H1 (cell line): ENCODE measurements around the gene HLA-E. TPM values are rescaled to one million over a fixed set of nuclear protein-coding genes. Genes with fewer than 3 reads are reported as not detected.

Source experiments
- CBX8 ChIP-seq: fragments of 300-800, 300-1000 bp; sonication (generic); IDR thresholded peaks from 2 replicates; pipeline ENCODE4 v1.7.1; 2016; ENCODE audit warnings: low read depth, low read length, borderline replicate concordance
- CHD7 ChIP-seq: fragments of 300-600 bp; sonication (generic); IDR thresholded peaks from 2 replicates; pipeline ENCODE4 v1.7.1; 2012; ENCODE audit warnings: low read length, moderate library complexity, mild to moderate bottlenecking, inconsistent platforms; ENCODE audit not compliant: insufficient replicate concordance
- CREB1 ChIP-seq: IDR thresholded peaks from 2 replicates; pipeline ENCODE4 v1.6.1; 2012; ENCODE audit warnings: inconsistent platforms
- E2F6 ChIP-seq: IDR thresholded peaks from 2 replicates; pipeline ENCODE4 v1.6.1; 2012; ENCODE audit warnings: inconsistent platforms
- GABPA ChIP-seq: IDR thresholded peaks from 2 replicates; pipeline ENCODE4 v1.6.1; 2011; ENCODE audit warnings: mild to moderate bottlenecking, low read length, moderate library complexity, borderline replicate concordance; ENCODE audit not compliant: insufficient read depth
- POLR2A ChIP-seq, 2 experiments: IDR thresholded peaks; 1 replicate in 1 of 2; 2 replicates in 1 of 2; pipeline ENCODE4 v1.6.1; 2011; ENCODE audit warnings: low read depth in 2 of 2, low read length in 2 of 2, mild to moderate bottlenecking in 2 of 2; ENCODE audit errors: control extremely low read depth in 1 of 2
- POLR2AphosphoS5 ChIP-seq: IDR thresholded peaks from 2 replicates; pipeline ENCODE4 v1.6.1; 2011; ENCODE audit warnings: low read depth, low read length
- SP2 ChIP-seq: IDR thresholded peaks from 2 replicates; pipeline ENCODE4 v1.6.1; 2012; ENCODE audit warnings: mild to moderate bottlenecking, low read length, inconsistent platforms
- SRF ChIP-seq: IDR thresholded peaks from 2 replicates; pipeline ENCODE4 v1.6.1; 2011; ENCODE audit warnings: mild to moderate bottlenecking, low read depth, low read length, moderate library complexity
- USF2 ChIP-seq: IDR thresholded peaks from 2 replicates; pipeline ENCODE4 v1.6.1; 2011; ENCODE audit warnings: low read length, improper control_type of control experiment
- polyA plus RNA-seq, 7 experiments: library from polyadenylated mRNA; depleted of rRNA in 3 of 7; stranded (reverse) in 5 of 7; unstranded in 2 of 7; fragments of >200 nt in 5 of 7; fragments of 200-250 nt in 2 of 7; gene quantifications; 1 replicate in 5 of 7; 2 replicates in 1 of 7; 4 replicates in 1 of 7; pipeline versions ENCODE4 v1.2.1 to v1.2.3, GENCODE V29; 2011 to 2013; ENCODE audit warnings: missing spikeins in 2 of 7, mixed read lengths in 2 of 7
- total RNA-seq: library from RNA; stranded (reverse); fragmentation: NEBNext Ultra II Directional; extraction: Animal tissue kit (Norgen Biotek cat#: 25700); gene quantifications from 2 replicates; pipeline ENCODE4 v1.2.1, GENCODE V29; 2021

The HLA-E gene
- total and polyA plus RNA-seq, 2 of the 8 experiments (the other 6 are each of a cell fraction or from before 2014, with no cell fraction given), result 20.2 to 28.0 TPM

- no peak for TF ChIP-seq CHD7
- no peak for TF ChIP-seq CBX8
- no peak for TF ChIP-seq CREB1
- no peak for TF ChIP-seq E2F6
- TF ChIP-seq GABPA, result no peak
- no peak for TF ChIP-seq POLR2AphosphoS5
- no peak for TF ChIP-seq POLR2A (IDR thresholded peaks at IDR 0.05; ENCODE audit: control extremely low read depth in 1 of 2, low read depth in 2 of 2, low read length in 2 of 2)
- TF ChIP-seq SRF, result no peak
- TF ChIP-seq USF2, result no peak
- TF ChIP-seq SP2, result no peak
Observed at GRCh38 chr6:30480536-30481156, 8.7 kb upstream of the HLA-E start (continued).
